DLD1 (cell line): ENCODE measurements around the gene MAPK4.

ENCODE experiments used
- in situ Hi-C: cut with HindIII; loops from 2 replicates; pipeline ENCODE4 v1.10.0; 2017; ENCODE audit warnings: low sequenced_read_pairs

The MAPK4 gene

DNA sequence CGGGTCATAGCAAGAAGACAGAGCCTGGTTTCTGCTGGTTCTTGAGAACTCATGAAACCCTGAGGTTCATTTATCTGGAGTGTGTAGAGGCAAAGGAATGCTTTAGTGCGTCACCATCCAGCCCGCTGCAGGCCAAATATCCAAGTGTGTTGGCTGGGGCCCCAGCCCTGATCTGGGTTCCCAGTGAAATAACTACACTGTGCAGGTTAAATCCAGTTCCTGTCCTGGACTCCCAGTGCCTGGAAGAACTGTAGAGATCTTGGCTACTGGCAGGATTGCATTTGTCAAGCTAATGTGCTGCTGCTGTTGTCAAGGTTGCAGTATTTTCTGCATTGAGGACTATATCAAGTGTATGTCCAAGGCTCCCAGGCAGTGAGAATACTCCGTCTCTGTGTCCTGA, 89.9 kb downstream of the MAPK4 start:
- in situ Hi-C loops = no loop called here

DNA sequence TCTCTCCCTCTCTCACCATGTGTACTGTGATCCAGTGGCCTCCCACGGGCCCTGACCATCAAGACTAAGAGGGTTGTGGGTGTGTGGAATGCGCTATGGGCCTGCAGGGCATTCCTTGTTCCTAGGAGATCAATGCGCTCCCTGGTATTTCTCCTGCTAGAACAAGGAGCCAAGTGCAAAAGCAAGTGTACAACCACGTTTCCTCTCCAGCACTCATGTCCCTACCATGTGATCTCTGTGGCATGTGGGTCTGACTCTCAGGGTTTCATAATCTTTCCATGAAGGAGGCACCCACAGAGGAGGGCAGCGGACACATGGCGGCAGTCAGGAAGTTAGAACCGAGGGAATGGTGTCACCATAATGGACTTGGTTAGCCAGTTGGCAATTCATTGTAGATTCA, 91.4 kb downstream of the MAPK4 start:
- in situ Hi-C loops = no loop called here

DNA sequence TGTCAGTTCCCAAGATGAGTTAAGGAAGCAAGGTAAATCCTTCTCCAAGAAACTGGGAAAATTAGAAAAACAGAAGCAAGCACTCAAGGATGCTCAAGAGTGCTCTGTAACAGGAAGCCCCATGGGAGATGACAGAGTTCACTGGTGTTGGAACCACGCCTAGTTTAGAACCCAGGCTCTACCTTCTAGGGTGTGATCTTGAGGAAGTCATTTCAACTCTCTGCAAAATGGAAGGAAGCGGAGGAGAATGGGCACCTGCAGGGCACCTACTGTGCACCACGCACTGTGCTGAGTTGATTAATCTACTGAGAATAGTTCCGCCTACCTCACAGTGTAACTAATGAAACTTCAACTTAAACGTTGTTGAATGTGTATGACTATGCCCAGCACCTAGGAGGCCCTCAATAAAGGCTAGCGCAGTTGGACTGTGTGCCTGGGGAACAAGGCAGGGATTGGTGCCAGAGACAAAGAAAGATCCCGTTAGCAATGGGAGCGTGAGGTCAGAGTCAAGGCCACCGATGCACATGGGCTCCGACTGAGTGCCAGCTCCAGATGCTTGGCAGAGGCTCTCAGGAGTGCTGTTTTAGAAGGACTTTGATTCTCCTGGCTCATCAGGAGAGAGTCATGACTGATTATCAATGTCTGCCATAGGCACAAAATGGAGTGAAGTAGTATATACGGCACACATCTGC, 93.7 kb downstream of the MAPK4 start:
- in situ Hi-C loops = no loop called here

DNA sequence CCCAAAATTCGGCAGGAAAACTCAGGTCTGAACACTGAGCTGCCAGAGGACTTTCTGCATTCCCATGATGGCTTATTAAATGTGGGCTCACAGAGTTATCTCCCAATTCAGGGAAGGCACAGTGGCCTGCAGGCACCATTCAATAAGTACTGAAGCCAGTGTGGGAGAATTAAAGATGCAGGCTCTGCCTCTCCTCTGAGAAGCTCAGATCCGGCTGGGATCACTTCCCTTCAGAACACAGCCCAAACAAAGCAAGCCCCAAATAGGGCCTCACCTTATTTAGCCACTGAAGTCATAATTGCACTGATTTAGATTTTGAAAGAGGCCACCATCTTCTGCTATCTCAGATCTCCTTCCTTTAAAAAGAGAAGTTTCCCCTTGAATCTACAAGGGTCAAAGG, 94.3 kb downstream of the MAPK4 start:
- in situ Hi-C loops = no loop called here

DNA sequence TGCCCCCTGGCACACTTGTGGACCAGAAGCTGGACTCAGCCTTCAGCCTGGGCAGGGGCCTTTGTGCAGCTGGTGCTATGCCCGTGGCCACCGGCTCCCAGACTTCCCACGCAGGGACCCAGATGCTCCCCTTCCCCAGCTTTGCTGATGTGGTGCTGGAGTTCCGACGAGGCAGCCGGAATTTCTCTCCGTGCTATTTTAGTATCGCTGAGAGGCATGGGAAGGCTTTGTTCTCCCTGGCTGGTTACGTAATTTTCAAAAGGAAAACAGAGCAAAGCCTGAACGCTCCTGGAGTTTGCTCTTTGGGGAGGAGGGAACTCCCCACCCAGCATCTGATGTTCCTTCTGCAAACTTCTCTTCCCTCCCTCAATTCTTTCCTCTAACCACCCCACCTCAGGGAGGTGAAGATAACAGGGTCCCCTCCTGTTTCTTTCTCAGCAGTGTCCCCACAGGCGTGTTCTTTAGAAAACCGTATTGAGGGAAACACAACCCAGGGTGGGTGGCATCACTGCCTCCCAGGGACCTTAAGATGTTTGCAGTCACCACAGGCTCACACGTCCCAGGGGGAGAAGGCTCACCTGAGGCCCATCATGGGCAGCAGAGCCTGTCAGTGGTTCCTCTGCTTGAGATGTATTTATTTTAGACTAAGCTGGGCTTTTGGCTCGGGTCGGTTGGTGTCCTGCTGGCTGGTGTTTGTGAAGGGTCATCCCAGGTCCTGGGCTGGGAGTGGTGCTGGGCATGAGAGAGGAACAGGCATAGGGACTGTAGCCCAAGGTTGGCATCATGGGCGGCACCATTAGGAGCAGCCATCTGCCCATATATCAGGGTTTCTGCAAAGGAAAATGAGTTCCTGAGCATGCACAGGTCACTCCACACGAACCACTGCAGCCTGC, 95.0 kb downstream of the MAPK4 start:
- in situ Hi-C loops = no loop called here

DNA sequence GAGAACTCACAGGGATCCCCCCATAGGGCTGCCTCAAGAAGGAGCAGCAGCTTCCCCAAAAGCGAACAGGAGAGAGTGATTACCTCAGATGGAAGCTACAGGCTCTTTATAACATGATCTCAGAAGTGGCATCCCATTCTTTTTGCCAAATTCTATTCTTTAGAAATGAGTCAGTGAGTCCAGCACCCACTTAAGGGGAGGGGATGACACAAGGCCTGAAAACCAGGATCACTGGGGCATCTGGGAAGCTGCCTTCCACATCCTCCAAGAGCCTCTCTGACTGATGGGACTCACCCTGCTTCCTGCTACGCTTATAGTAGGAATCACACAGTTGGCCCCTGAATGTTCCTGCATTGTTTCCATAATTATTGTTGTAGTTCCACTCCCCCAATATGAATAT, 96.5 kb downstream of the MAPK4 start:
- in situ Hi-C loops = no loop called here

DNA sequence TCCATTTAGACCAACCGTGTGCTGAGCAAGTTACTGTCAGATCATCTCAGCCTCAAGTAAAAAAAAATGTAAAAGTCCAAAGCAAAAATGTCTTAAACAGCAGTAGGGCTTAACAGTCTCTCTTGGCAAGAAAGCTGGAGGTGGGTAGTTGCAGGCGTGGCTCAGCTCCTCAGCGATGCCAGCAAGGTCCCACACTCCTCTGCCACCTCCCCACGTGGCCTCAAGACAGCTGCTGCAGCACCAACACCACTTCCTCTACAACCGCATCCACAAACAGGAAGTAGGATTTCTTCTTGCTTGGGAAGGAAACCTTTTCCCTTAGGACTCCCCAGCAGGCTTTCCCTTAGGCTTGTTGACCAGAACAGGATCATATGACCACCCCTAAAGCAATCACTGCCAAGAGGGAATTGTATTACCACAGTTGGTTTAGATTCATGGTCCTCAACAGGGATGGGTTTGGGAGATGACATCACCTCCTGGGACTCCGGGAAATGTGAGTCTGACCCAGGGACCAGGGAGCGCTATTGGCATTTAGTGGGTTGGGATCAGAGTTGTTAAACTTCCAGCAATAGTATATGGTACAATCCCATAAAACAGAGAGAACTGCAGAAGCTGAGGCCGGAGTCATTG, 97.1 kb downstream of the MAPK4 start:
- in situ Hi-C loops = no loop called here

DNA sequence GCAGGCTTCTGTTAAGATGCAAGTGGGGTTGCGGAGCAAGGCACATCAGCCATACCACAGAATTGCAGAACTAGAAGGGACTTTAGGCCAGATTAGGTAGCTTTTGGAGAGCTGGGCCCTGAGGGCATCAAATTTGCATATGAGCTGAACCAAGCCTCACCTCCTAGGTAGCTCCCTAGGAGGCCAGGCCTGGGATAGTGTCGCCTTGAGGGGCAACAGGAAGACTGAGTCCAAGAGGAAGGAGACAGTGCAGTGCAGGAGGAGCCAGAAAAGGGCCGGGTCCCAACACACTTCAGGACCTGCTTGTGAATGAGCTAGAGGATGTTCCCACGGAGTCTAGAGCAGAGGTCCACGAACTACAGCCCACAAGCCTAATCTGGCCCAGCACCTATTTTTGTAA, 98.7 kb downstream of the MAPK4 start:
- in situ Hi-C loops = no loop called here

DNA sequence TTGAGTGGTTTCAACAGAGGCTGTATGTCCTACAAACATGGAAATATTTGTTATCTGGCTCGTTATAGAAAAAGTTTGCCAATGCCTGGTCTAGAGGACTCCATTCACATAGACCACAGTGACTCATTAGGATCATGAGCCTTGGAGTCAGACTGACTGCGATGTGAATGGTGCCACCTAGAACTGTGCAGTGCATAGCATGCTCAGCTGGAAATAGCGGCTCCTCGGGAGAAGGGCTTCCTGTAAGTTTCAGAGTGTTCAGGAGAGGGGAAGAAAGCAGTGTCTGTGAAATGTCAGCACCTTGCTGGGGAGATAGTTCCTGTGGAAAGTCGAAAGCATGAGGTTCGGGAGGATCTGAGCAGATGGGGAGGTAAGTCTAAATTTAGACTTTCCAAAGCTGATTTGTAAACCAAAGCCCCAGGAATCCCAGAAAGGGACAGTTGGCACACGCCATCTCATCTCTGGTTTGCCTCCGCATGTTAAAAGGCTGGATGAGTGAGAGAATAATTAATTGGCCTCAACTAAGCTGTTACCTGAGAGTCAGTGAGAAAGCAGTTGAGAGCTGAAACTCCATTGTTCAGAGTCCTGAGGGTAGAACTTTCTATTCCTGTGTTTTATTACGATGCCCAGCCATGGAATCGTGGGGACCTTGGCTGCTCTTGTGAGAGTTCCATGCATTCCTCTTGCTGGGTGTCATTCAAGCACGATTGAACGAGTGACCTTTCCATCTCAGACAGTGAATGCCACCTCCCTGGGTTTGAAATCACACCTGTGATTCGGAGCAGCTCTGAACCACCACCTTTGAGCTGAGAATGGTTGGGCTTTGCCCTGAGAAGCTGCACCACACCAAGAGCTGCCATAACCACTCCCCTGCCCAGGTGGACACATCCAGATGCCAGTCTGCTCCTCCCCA, 99.5 kb downstream of the MAPK4 start:
- in situ Hi-C loops = no loop called here

DNA sequence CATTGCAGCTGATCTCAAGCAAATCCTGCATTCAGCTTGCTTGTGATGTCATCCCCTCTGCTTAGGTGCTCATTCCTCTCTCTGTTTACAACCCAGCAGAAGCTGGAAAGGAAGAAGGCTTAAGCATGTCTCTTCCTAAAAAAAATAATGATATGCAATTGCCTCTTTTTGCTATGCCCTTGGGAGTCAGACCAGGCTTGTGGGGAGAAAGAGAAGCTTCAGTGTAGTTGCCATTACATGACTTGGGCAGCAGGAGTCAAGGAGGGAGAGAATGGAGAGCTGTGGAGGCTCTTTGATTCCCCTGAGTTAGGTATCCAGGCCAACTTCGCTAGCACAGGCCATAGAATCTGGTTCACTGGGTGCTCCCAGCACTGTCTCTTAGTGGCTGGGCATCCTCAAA, 101.1 kb downstream of the MAPK4 start:
- in situ Hi-C loops = no loop called here

DNA sequence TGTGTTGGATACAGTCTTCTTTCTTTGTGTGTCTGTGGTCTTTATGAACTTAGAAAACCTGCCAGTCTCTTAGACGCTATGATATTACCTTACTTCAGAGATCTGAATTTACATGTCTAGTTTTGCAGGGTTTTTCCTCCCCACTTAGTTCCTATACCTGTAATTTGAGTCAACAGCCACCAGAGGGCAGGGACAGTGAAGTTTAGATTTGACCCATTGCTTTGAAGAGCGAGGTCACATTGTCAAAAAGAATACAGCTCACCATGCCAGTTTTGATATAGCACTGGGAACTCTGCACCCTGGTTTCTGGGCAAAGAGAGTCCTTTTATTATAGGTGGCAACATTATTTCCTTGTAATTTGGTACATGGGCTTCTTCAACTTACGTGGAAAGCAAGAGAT, 102.3 kb downstream of the MAPK4 start:
- in situ Hi-C loops = no loop called here

DNA sequence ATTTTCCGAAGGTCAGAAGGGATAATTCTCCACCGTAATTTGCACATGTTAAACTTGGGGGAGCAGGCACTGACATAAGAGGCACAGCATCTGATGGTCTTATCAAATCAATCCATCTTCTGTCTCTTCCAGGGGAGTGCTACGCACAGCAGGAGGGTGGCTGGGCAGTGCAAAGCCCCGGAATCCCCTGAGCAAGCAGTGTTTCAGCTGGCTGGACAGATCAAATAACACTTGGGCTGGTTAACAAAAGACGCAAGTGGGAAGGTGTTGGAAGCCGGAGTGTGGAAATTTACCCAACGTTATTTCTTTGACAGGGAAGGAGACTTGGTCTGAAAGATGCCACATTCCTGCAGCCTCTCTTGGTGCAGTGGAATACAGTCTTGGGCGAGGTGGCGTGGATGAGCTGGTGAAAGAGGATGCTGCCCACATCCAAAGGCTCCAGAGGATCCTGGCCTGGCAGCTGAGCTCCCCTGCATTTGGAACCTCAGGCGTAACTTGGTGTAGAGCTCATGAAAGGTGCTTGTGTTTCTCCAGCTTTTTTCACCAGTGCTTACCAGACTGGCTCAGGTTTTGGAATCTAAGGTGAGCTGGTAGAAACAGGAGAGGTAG, 103.0 kb downstream of the MAPK4 start:
- in situ Hi-C loops = no loop called here

DNA sequence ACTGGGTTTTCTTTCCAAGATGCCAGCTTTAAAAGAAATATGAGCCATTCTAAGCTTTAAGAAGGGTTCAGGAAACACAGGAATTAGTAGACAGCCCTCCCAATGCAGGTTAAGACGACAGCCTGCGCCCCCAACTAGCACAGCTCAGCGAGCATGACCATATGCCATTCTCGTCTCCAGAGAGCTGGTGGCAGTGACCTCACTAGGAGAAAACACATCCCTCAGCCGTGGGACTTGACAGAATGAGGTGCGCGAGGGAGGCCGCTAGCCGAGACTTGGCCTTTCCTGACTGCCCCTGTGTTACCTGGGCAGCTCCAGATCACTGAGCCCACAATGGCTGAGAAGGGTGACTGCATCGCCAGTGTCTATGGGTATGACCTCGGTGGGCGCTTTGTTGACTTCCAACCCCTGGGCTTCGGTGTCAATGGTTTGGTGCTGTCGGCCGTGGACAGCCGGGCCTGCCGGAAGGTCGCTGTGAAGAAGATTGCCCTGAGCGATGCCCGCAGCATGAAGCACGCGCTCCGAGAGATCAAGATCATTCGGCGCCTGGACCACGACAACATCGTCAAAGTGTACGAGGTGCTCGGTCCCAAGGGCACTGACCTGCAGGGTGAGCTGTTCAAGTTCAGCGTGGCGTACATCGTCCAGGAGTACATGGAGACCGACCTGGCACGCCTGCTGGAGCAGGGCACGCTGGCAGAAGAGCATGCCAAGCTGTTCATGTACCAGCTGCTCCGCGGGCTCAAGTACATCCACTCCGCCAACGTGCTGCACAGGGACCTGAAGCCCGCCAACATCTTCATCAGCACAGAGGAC, 103.9 kb downstream of the MAPK4 start:
- in situ Hi-C loops = no loop called here

DNA sequence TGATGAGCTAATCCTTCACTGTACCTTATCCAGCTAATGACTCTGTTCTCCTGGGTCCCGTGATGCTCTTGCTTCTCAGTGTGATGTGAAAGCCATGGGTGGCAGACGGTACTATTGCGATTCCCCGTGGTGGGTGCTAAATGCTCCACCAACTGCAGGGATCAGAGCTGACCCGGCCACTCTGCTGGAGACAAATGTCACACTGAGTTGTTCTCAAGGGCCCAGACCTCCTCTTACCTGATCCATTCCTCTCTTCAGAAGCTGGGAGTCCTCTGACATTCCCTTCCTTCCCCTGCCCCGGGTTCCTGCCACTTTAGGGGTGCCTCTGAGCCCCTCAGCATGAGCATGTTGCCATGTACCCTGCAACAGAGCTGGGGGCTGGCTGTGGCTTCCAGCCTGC, 105.1 kb downstream of the MAPK4 start:
- in situ Hi-C loops = no loop called here

DNA sequence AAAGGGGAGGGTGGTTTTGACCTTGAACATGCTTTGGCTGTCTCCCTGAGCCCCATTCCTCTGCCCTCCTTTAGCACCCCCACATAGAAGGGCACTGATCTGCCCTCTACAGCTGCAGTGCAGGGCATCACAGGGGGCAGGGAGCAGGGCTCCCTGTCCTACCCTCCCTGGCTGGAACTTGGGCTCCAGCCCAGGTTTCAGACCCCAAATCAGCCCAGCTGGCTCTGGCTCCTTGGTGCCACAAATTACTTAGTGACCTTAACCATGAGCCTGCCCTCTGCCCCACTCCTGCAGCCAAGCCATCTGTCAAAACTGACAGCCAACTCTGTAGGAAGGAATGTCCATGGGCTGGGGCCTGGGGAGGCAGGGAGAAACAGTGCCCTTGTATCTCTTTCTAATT, 105.6 kb downstream of the MAPK4 start:
- in situ Hi-C loops = no loop called here

DNA sequence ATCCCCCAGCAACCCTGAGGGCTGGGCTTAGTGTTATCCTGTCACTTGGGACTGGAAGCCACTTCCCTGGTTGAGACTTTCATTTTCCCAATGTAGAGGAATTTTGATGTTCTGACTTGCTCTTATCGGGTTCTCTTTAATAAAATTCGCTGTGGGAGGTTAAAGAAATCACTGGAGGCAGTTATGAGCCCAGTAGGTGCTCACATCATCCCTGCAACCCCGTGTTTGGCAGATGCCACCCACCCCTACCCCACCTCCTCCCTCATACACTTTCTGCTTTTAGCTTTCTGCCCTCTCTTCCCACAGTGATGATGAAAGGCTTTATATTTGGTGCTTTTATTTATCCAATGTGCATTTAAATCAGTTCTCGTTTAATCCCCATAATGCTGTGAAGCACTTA, 106.6 kb downstream of the MAPK4 start:
- in situ Hi-C loops = no loop called here

DNA sequence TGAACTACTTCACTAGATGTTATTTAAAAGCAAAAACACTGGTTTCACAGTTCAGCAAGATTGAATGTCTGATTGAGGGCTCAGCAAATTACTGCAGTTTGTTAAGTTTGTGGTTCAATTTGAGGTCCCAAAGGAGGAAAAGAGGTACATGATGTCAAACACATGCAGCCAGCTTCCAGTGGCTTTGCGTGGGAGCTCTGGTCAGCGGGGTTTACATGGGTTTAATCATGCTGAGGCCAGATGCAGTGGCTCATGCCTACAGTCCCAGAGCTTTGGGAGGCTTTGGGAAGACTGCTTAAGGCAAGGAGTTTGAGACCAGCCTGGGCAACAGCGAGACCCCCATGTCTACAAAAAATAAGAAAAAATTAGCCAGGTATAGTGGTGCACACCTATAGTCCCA, 111.5 kb downstream of the MAPK4 start:
- in situ Hi-C loops = no loop called here

DNA sequence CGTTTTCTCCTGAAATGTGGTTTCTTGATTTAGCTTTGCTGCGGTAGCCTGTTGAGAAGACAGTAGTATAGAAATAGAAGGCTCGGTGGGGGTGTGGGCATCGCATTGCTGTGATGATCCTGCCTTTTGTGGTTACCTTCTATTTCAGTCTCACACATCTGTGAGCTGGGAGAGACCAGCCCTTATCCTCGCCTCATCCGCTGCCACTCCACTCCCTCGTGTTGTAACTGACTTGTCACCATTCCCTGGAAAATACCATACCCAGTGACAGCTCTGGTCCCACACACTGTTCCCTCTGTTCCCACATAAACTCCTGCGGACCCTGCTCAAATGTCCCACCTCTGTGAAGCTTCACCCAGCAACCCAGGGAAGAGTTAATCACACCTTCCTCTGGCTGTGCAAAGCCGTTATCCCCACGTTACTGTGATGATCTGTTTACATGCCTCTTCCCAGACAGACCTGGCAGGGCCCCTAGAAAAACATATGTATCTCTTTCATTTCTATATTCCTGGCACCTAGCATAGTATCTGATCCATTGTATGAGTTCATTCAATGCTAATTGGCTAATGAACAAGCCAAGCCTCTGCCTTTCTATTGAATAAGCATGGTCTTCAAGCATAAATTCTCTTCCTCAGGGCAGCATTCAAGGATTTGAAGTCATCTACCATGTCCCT, 114.6 kb downstream of the MAPK4 start:
- in situ Hi-C loops = no loop called here

DNA sequence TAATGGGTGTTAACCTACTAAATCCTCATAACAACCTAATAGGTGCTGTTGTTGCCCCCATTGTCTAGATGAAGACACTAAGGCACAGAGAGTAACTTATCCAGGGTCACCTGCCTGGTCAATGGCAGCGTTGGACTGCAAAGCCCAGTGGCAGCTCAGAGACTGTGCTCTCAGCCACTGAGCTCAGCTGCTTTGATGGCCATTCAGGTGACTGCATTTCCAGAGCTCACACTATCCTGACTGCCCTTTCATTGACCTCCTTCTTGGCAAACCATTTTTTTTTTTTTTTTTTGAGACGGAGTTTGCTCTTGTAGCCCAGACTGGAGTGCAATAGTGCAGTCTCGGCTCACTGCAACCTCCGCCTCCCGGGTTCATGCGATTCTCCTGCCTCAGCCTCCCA, 115.2 kb downstream of the MAPK4 start:
- in situ Hi-C loops = no loop called here
